SU-DHL-6 (cell line): ENCODE measurements around the gene UBE2D1.

Experiments
- H2AFZ ChIP-seq: fragments of 200-600 bp; sonication (generic); 2 replicates; pipeline ENCODE4 v1.6.1; 2014; ENCODE audit warnings: low read depth, mild to moderate bottlenecking, moderate library complexity, mixed read lengths, antibody characterized with exemption, low read length; ENCODE audit not compliant: severe bottlenecking
- H3F3A ChIP-seq: fragments of 200-600 bp; shearing (Covaris generic); 2 replicates; pipeline ENCODE4 v1.6.0; 2016; ENCODE audit warnings: antibody characterized with exemption, mild to moderate bottlenecking; ENCODE audit not compliant: insufficient read depth
- H3K27ac ChIP-seq: fragments of 200-600 bp; sonication (generic); 2 replicates; pipeline ENCODE4 v1.5.1; 2016; ENCODE audit warnings: low read depth, mild to moderate bottlenecking, low read length, moderate library complexity, mixed read lengths
- H3K27me3 ChIP-seq: fragments of 200-600 bp; sonication (generic), shearing (Covaris generic); 2 replicates; pipeline ENCODE4 v1.6.0; 2014; ENCODE audit warnings: mild to moderate bottlenecking, low read length
- H3K36me3 ChIP-seq: fragments of 200-600 bp; sonication (generic); 2 replicates; pipeline ENCODE4 v1.6.1; 2014; ENCODE audit warnings: mild to moderate bottlenecking, low read length, mixed read lengths
- H3K4me2 ChIP-seq: fragments of 300-600, 200-600 bp; shearing (Covaris generic), sonication (generic); 2 replicates; pipeline ENCODE4 v1.6.0; 2014; ENCODE audit warnings: low read length, low read depth, mild to moderate bottlenecking; ENCODE audit not compliant: poor library complexity, severe bottlenecking
- H3K4me3 ChIP-seq: fragments of 200-600 bp; sonication (generic); 2 replicates; pipeline ENCODE4 v1.5.1; 2014; ENCODE audit warnings: antibody characterized with exemption, low read length, mild to moderate bottlenecking, mixed read lengths; ENCODE audit not compliant: insufficient read depth, poor library complexity, severe bottlenecking
- H3K79me2 ChIP-seq: fragments of 200-600 bp; sonication (generic); 2 replicates; pipeline ENCODE4 v1.6.1; 2014; ENCODE audit warnings: mild to moderate bottlenecking, low read length, moderate library complexity; ENCODE audit not compliant: insufficient read depth
- H3K9ac ChIP-seq: fragments of 200-600 bp; sonication (generic); 2 replicates; pipeline ENCODE4 v1.7.0; 2014; ENCODE audit warnings: mild to moderate bottlenecking, low read length
- H3K9me2 ChIP-seq: fragments of 200-600 bp; sonication (generic); replicated peaks from 2 replicates; pipeline ENCODE4 v1.6.1; 2014; ENCODE audit warnings: low read length; ENCODE audit not compliant: insufficient read depth
- H3K9me3 ChIP-seq: fragments of 200-600 bp; sonication (generic); 2 replicates; pipeline ENCODE4 v1.6.1; 2014; ENCODE audit warnings: low read length, mixed read lengths; ENCODE audit not compliant: insufficient read depth
- H4K20me1 ChIP-seq: fragments of 200-600 bp; sonication (generic); 2 replicates; pipeline ENCODE4 v1.6.1; 2014; ENCODE audit warnings: low read depth, mild to moderate bottlenecking, antibody characterized with exemption, low read length, moderate library complexity, mixed read lengths
- CTCF ChIP-seq: fragments of 200-600 bp; sonication (generic); IDR thresholded peaks from one replicate; pipeline ENCODE4 v1.5.1; 2017; ENCODE audit warnings: antibody characterized with exemption, mild to moderate bottlenecking, low read length, moderate library complexity; ENCODE audit not compliant: insufficient read depth, poor library complexity, severe bottlenecking
- EZH2phosphoT487 ChIP-seq: fragments of 200-600 bp; sonication (generic), shearing (Covaris generic); conservative IDR thresholded peaks from 2 replicates; pipeline ENCODE4 v1.6.1; 2018; ENCODE audit warnings: mild to moderate bottlenecking, antibody characterized with exemption, low read length, moderate library complexity, mixed read lengths

UBE2D1 gene

GRCh38 chr10:58299580-58299979 lies 35.2 kb upstream of the UBE2D1 start:
- no peaks in the 10 kb centered on the region for H3K9me2 ChIP-seq
- H2AFZ ChIP-seq, result no peak overlapping the region
- H3K4me3 ChIP-seq, result no peak overlapping the region
- no peaks in the 10 kb centered on the region for H3K79me2 ChIP-seq
- no peak overlapping the region for H3K4me2 ChIP-seq
- no peak overlapping the region for H3K27ac ChIP-seq
- no peaks in the 10 kb centered on the region for H4K20me1 ChIP-seq
- no peaks in the 10 kb centered on the region for H3K36me3 ChIP-seq
- H3K27me3 ChIP-seq, result no peaks in the 10 kb centered on the region
- H3K9me3 ChIP-seq, result no peaks in the 10 kb centered on the region
- H3F3A ChIP-seq, result no peaks in the 10 kb centered on the region
- no peak overlapping the region for H3K9ac ChIP-seq
- TF ChIP-seq CTCF (peak; percentile 74), EZH2phosphoT487 (no peak)

- no peaks in the 10 kb centered on the region for H3K9me3 ChIP-seq
- no peaks in the 10 kb centered on the region for H3K27me3 ChIP-seq
- no peak overlapping the region for H3K27ac ChIP-seq
- no peaks in the 10 kb centered on the region for H4K20me1 ChIP-seq
- H2AFZ ChIP-seq, result no peak overlapping the region
- no peaks in the 10 kb centered on the region for H3K36me3 ChIP-seq
- no peak overlapping the region for H3K4me2 ChIP-seq
- no peak overlapping the region for H3K4me3 ChIP-seq
- TF ChIP-seq EZH2phosphoT487, result no peak
- TF ChIP-seq CTCF, result no peak
- no peaks in the 10 kb centered on the region for H3K79me2 ChIP-seq
- no peaks in the 10 kb centered on the region for H3F3A ChIP-seq
- H3K9ac ChIP-seq, result no peak overlapping the region
- no peaks in the 10 kb centered on the region for H3K9me2 ChIP-seq
Measured at GRCh38 chr10:58300676-58301075, 34.1 kb upstream of the UBE2D1 start.

GRCh38 chr10:58302254-58302653 lies 32.6 kb upstream of the UBE2D1 start:
- Histone ChIP-seq H2AFZ (no peak overlapping the region), H3K27ac (no peak overlapping the region), H4K20me1 (no peaks in the 10 kb centered on the region), H3K36me3 (no peaks in the 10 kb centered on the region), H3K9me3 (no peaks in the 10 kb centered on the region), H3K27me3 (no peaks in the 10 kb centered on the region), H3K79me2 (no peaks in the 10 kb centered on the region), H3K4me2 (no peak overlapping the region), H3K9me2 (no peaks in the 10 kb centered on the region), H3K9ac (no peak overlapping the region), H3K4me3 (no peak overlapping the region), H3F3A (no peaks in the 10 kb centered on the region)
- no peak for TF ChIP-seq EZH2phosphoT487
- TF ChIP-seq CTCF, result no peak

GRCh38 chr10:58304099-58304633 lies 30.6 kb upstream of the UBE2D1 start:
- H3F3A ChIP-seq, result no peaks in the 10 kb centered on the region
- TF ChIP-seq CTCF (no peak), EZH2phosphoT487 (no peak)
- no peaks in the 10 kb centered on the region for H3K36me3 ChIP-seq
- no peak overlapping the region for H3K9ac ChIP-seq
- no peaks in the 10 kb centered on the region for H3K27me3 ChIP-seq
- no peak overlapping the region for H3K27ac ChIP-seq
- H3K79me2 ChIP-seq, result no peaks in the 10 kb centered on the region
- H4K20me1 ChIP-seq, result no peaks in the 10 kb centered on the region
- H2AFZ ChIP-seq, result no peak overlapping the region
- no peaks in the 10 kb centered on the region for H3K9me2 ChIP-seq
- no peak overlapping the region for H3K4me2 ChIP-seq
- H3K9me3 ChIP-seq, result no peaks in the 10 kb centered on the region
- H3K4me3 ChIP-seq, result no peak overlapping the region
